HuH-7.5 (cell line): ENCODE results near the gene MYL11.
A peak's percentile ranks its signal among the peaks of the same experiment; 100 is the strongest.
"Not testable (repeated sequence)": the region's sequence is repeated elsewhere in the genome, so short reads cannot be mapped to it uniquely, and the experiment has no call there.

ENCODE experiments used
- DNase-seq: peaks from one replicate; pipeline ENCODE4 v3.0.0; 2011; ENCODE audit warnings: low spot score

Gene MYL11

DNA sequence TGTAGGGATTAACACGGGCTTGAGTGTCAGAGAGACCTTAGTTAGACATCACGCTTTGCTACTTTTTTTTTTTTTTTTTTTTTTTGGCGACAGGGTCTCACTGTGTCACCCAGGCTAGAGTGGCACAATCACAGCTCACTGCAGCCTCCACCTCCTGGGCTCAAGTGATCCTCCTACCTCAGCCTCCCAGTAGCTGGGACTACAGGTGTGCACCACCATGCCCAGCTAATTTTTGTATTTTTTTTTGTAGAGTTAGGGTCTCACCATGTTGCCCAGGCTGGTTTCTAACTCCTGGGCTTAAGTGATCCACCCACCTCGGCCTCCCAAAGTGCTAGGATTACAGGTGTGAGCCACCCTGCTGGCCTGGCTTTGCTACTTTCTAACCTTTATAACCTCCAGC lies 22.0 kb downstream of the MYL11 start:
- not testable (repeated sequence) for DNase-seq

- DNase-seq, result no peak
These were observed 22.5 kb downstream of the MYL11 start for GRCh38 chr16:30397056-30397455.

- no peak for DNase-seq
These were observed 23.4 kb downstream of the MYL11 start for GRCh38 chr16:30397776-30398660.

GRCh38 chr16:30398661-30399434 lies 24.2 kb downstream of the MYL11 start:
- DNase-seq, result no peak

- no peak for DNase-seq
These were observed 25.0 kb downstream of the MYL11 start for GRCh38 chr16:30399435-30400186.

DNA sequence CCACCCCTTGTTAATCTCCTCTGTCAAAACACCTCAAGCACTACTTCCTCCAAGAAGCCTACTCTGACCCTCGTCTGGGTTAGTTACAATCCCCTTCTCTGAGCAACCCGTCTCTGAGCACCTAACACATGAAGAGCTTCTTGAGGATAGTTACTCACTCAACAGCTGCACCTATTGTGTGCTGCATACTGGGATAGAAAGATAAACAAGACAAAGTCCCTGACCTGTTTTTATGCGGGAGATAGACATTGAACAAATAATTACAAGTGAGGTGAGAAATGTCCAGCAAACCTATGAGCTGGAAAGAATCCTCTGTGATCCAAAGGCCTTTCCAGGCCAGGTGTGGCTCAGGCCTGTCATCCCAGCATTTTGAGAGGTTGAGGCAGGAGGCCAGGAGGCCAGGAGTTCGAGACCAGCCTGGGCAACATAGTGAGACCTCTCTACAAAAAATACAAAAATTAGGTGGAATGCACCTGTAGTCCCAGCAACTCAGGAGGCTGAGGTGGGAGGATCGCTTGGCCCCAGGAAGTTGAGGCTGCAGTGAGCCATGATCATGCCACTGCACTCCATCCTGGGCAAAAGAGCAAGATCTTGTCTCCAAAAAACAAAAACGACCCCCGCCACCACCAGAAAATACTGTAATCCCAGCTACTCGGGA lies 27.3 kb downstream of the MYL11 start:
- no peak for DNase-seq

- DNase-seq, result no peak
These were observed 32.1 kb downstream of the MYL11 start for GRCh38 chr16:30406795-30407101.

- DNase-seq, result peak; percentile 80
These were observed 32.7 kb downstream of the MYL11 start, which contains the start of gene ZNF771 for GRCh38 chr16:30407102-30407803. Gene ZNF771, plus strand, starts transcription at chr16:30407606. Its CDS starts 448 bp downstream, at chr16:30408054.

DNA sequence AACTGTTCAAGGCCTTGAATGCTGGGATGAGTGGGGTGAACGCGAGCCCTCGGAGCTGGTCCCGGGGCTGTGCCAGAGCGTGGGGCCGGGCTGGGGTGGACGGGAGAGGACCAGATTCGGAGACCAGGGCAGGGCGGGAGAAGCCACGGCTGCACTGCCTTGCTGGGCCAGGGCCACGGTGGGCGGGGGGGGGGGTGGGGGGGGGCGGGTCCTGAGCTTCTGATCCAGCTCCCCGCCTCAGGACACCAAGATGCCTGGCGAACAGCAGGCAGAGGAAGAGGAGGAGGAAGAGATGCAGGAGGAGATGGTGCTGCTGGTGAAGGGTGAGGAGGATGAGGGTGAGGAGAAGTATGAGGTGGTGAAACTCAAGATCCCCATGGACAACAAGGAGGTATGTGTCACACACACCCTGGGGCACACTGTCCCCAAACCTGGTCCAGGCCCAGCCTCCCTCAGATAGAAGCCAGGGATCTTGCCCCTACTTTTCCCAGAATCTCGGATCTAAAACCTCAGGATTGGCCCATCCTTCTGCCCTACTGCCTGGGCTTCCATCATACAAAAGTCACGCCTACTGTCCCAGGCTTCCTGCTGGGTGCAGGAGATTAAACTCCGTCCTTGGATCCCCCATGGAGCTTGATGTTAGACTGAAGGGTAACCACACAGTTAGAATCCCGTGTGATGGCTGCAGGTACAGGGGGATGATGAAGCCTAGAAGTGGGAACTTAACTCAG lies 33.4 kb downstream of the MYL11 start:
- no peak for DNase-seq

DNA sequence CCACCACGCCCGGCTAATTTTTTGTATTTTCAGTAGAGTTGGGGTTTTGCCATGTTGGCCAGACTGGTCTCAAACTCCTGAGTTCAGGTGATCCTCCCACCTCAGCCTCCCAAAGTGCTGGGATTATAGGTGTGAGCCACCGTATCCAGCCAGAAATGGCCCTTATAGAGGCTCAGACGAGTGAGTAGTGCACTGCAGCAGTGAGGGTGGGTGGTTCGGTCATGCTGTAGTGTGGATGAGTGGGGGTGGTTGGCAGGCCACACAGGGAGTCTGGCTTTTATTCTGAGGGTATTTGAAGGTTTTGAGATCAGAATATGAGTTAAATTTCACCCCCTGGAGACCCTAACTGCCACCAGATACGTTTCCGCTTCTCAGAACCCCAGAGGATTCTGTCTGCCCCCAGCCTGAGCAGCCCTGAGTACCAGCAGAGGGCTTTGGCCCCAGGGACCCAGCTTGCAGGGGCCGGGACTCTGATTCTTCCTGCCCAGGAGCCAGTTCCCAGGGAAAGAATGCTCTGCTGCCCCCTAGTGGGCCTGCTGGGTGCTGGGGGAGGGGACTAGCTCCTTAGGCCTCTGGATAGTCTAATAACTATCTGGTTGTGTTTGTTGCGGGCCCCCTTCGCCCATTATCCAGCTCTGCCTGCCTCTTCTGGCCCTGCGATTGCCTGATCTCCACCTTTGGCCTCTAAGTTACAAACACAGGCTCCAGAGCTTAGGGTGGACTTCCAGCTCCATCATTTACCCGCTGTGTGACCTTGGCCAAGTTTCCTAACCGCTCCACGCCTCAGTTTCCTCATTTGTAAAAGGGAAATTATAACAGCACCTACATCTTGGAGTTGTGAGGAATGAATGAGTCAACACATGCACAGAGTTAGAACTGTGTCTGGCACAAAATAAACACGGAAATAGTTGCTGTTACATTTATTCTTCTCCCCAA lies 34.8 kb downstream of the MYL11 start:
- peak; percentile 84 for DNase-seq

DNA sequence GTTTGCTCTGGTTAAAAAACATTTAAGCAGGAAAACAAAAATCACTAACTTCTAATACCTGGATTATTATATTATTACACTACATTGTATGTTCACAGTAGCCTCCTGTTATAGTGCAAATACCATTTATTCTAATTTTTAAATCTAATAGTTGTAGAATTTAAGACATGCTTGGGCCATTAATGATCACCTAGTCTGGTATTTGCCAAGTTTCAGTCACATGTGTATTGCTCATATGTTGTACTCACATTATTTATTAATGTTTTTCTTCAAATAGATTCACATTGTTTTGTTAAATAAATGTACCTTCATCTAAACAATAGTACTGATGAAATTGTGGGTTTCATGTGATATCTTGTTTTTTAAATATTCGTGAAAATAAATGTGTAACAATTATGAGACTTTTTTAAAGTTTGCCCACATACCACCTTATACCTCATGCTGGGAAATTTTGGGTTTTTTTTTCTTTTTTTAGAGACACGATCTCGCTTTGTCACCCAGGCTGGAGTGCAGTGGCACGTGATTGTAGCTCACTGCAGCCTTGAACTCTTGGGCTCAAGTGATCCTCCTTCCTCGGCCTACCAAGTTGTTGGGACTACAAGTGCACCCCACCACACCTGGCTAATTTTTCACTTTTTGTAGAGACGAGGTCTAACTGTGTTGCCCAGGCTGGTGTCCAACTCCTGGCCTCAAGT lies 38.7 kb downstream of the MYL11 start:
- no peak for DNase-seq

- DNase-seq, result no peak
These were observed 39.6 kb downstream of the MYL11 start for GRCh38 chr16:30414159-30414558.

DNA sequence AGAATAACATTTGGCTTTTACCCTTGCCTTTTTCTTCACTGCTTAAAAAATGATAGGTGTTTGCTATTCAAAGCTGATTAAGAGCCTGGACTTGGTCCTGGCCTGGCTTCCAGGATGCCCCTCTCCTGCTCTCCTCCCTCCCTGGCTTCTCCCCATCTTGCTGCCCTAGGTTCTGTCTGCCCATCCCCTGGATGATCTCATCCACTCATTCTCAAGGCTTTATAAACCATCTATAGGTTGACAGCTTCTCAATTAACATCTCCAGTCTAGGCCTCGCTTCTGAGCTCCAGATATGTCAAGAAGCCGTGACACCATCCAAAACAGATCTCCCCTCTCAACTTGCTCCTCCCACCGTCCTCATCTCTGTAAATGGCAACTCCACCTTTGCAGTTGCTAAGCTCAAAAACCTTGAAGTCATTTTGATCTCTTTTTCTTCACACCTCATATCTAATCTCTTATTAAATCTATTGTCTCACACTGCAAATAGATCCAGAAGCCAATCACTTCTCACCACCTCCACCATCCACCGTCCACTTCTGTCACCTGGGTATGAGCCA lies 41.5 kb downstream of the MYL11 start:
- DNase-seq, result no peak

DNA sequence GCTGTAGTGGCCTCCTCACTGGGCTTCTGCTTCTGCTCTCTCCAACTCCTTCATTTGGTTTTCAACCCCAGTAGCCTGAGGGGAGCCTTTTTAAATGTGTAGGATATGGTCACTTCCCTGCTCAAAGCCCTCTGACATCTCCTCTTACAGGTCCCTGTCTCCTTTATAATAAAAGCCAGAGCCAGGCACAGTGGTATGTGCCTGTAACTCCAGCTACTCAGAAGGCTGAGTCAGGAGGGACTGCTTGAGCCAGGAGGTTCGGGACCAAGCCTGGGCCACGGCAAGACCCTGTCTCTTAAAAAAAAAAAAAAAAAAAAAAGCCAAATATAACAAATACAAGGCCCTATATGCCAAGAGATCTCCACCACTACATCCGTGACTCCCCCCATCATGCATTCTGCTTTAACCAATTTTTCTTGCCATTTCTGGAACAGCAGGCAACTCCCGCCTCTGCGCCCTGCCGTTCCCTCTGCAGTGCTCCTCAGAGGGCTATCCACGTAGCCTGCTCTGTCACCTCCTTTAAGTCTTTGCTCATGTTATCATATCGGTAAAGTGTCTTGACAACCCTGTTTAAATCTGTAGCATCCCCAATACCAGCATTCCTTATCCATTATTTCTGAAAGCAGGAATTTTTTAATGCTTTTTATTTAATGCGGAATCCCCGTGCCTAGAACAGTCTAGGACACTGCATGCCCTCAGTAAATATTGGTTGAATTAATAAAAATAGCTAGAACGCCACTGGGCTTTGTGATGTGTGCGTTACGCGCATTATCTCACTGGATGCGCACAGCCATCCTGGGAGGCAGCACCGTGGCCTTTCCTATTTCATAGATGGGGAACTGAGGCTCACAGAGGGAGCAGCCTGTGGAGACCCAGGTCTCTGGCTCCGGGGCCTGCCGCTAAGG lies 42.3 kb downstream of the MYL11 start:
- no peak for DNase-seq

DNA sequence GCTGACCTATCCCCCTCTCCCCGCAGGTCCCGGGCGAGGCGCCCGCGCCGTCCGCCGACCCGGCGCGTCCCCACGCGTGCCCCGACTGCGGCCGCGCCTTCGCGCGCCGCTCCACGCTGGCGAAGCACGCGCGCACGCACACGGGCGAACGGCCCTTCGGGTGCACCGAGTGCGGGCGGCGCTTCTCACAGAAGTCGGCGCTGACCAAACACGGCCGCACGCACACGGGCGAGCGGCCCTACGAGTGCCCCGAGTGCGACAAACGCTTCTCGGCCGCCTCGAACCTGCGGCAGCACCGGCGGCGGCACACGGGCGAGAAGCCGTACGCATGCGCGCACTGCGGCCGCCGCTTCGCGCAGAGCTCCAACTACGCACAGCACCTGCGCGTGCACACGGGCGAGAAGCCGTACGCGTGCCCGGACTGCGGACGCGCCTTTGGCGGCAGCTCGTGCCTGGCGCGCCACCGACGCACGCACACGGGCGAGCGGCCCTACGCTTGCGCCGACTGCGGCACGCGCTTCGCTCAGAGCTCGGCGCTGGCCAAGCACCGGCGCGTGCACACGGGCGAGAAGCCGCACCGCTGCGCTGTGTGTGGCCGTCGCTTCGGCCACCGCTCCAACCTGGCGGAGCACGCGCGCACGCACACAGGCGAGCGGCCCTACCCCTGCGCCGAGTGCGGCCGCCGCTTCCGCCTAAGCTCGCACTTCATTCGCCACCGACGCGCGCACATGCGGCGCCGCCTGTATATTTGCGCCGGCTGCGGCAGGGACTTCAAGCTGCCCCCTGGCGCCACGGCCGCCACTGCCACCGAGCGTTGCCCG lies 43.1 kb downstream of the MYL11 start:
- DNase-seq, result peak; percentile 84

DNA sequence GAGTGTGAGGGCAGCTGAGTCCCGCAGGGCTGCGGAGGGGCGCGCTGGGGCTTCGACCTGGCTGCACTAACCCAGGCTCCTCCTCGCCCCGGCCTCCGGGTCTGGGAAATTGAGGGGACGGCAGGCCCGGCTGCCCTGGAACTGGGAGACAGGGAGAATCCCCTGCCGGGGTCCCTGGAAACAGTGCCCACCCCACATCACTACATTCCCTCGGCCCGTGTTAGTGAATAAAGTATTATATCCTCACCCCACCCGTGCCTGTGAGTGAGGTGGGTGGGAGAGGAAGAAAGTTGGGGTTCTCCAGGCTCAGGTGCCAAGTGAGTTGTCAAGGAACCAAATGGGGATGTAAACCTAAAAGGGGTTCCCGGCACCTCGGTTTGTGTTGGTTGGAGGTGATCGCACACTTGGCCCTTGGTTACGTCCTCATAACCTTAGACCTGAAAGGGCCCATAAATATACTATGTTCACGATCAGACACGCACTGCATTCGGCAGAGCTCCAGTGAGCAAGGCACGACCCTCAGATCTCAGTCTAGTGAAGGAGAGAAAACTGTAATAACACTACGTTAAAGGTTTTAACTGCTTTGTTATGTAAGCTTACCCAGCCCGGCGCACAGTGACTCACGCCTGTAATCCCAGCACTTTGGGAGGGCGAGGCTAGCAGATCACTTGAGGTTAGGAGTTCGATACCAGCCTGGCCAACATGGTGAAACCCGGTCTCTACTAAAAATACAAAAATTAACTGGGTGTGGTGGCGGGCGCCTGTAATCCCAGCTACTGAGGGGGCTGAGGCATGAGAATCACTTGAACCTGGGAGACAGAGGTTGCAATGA lies 44.0 kb downstream of the MYL11 start:
- no peak for DNase-seq
